AG08395 (cell line): Measurements from ENCODE around the gene ISOC2.
"Not testable (repeated sequence)": the region's sequence is repeated elsewhere in the genome, so short reads cannot be mapped to it uniquely, and the experiment has no call there.

Source experiments
- DNase-seq: peaks from one replicate; pipeline ENCODE4 v3.0.0; 2012; ENCODE audit warnings: mixed read lengths, low spot score

ISOC2 gene, protein sequence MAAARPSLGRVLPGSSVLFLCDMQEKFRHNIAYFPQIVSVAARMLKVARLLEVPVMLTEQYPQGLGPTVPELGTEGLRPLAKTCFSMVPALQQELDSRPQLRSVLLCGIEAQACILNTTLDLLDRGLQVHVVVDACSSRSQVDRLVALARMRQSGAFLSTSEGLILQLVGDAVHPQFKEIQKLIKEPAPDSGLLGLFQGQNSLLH

DNA sequence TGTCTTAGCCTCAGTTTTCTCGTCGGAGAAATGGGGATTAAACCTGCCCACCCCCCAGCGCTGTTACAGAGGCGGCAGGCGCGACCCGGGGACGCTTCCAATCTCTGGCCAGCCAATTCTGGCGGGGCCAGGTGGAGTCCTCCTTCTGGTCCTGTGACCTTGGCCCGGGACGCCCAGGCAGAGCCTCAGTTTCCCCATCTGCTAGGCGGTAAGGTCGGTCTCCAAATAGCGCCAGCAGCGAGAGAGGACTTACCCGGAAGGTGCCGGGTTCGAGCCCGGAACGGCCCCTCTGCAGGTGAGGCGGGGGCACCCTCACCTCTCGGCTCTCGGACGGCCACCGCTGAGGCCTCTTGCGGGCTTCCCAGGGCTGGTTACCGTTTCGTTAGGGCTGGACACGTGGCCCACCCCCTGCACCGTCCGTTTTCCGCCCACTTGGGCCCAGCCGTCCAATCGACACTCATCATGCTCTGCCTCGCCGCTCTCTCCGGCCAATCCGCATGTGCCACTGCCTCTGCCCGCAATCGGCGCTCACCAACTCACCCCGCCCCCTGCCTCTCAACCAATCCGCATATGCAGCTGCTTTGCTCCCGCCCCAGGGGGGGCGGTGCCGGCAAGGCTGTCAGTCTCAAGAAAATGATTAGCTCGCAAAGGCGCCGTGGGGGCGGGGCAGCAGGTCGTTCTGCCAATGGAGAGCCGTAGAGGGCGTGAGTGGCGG, at the start of gene ISOC2:
TSS of gene ISOC2 (minus strand) at position 384 of the 715 bp plus-strand sequence. CDS start 5,156 bp downstream, outside the sequence.
- peak; percentile 99 for DNase-seq

DNA sequence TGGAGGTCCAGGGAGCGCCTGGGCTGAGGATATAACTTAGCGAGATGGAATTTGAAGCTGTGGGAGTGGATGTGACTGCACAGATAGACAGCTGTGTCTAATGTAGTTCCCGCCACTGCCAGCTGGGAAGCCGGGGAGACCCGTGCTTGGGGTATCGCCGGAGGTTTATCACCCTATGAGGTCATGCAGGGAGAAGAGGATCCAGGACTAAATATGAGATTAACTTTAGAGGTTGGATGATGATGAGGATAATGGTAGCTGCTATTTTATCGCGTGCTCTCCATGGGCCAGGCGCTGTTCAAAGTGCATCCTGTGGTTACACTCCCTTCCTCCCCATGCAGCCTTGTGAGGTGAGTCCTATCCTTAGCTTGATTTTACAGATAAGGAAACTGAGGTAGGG, 46.7 kb upstream of the ISOC2 start:
- DNase-seq, result no peak

DNA sequence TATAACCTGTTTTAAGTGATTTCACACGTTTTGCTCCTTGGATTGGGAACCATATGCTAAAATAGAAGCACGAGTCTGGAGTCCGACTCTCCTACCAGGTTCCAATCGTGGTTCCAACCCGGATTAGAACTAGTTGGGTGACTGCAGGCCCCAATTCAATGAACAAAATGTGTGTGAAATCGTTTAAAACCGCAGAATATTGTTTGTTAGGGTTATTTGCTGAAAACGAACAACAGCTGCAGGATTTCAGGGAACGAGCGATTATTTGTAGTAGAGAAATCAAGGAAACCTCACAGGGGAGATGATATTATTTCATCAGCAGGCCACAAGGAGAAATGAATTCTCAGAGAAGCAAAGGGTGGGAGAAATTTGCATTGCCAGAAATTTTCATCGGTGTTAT, 43.5 kb upstream of the ISOC2 start:
- no peak for DNase-seq

- DNase-seq, result no peak
These were observed 42.8 kb upstream of the ISOC2 start for GRCh38 chr19:55504252-55504603.

GRCh38 chr19:55503502-55504251, 42.2 kb upstream of the ISOC2 start:
- DNase-seq, result peak; percentile 99

DNA sequence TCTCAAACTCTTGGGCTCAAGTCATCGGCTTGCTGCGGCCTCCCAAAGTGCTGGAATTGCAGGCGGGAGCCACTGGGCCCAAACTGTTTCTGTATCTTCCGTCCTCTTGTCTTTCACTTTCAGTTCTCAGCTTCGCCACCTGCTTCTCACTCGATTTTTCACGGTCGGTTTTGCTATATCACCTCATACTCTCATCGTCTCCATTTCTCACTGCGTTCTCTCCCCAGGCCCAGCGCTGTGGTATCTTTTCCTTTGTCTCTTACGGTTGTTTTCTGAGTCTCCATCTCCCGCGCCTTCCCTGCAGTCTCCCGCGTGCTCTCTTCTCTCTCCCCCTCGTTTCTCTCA, 41.7 kb upstream of the ISOC2 start:
- DNase-seq, result no peak

DNA sequence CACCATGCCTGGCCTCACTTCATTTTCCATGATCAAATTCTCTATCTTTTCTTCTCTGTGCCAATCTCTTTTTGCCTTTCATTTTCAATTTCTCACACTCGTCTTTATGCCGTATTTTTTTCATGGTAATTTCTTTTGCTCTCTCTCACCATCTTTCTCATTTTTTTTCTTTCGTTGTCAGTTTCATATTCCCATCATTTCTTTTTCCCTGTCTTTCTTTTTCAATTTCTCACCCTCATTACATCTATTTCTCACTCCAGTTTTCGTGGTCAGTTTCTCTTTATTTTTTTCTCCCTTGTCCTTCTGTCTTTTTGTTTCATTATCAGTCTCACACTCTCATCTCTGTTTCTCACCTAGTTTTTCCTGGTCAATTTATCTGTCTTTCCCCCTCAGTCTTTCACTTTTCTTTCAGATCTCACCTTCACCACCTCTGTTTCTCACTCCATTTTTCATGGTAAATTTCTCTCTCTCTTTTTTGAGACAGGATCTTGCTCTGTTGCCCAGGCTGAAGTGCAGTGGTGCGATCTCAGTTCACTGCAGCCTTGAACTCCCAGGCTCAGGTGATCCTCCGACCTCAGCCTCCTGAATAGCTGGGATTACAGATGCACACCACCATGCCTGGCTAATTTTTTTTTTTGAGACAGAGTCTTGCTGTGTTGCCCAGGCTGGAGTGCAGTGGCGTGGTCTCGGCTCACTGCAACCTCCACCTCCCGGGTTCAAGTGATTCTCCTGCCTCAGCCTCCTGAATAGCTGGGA, 40.9 kb upstream of the ISOC2 start:
- no peak for DNase-seq

- DNase-seq, result no peak
These were observed 39.0 kb upstream of the ISOC2 start for GRCh38 chr19:55500368-55500952.

DNA sequence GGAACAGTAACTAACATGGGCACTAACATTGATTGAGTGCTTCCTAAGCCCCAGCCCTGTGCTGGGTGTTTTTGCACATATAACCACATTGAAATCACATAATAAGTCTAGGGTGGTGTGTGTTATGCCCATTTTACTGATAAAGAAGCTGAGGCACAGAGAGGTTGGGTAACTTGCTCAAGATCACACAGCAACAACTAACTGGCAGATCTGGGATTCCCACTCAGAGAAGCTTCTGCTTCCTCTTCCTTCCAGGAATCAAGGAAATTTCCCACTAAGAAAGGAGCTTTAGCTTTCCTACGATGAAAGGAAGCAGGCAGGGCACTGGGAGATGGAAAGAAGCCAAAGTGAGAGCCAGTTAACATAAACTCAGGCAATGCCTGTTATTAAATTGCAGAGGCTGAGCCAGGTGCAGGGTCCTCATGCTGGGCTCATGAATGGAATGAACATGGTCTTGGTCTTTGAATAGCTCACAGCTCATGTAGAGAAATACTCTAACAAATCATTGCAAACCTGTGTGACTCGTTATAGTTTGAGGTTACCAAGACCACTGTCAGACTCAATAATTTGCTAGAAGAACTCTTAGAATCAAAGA, 36.9 kb upstream of the ISOC2 start:
- DNase-seq, result no peak

- DNase-seq, result no peak
These were observed 36.3 kb upstream of the ISOC2 start for GRCh38 chr19:55497763-55498162.

DNA sequence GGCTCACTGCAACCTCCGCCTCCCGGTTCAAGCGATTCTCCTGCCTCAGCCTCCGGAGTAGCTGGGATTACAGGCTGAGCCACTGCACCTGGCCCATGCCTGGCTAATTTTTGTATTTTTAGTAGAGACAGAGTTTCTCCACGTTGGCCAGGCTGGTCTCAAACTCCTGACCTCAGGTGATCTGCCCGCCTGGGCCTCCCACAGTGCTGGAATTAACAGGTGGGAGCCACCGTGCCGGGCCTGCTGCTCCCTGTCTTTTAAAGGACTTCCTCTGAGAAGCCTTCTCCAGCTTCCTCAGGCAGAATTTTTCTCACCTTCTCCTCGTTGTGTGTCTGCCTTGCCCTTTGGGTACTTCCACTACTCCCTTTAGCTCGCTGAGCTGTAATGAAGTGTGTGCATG, 35.4 kb upstream of the ISOC2 start:
- DNase-seq, result not testable (repeated sequence)

DNA sequence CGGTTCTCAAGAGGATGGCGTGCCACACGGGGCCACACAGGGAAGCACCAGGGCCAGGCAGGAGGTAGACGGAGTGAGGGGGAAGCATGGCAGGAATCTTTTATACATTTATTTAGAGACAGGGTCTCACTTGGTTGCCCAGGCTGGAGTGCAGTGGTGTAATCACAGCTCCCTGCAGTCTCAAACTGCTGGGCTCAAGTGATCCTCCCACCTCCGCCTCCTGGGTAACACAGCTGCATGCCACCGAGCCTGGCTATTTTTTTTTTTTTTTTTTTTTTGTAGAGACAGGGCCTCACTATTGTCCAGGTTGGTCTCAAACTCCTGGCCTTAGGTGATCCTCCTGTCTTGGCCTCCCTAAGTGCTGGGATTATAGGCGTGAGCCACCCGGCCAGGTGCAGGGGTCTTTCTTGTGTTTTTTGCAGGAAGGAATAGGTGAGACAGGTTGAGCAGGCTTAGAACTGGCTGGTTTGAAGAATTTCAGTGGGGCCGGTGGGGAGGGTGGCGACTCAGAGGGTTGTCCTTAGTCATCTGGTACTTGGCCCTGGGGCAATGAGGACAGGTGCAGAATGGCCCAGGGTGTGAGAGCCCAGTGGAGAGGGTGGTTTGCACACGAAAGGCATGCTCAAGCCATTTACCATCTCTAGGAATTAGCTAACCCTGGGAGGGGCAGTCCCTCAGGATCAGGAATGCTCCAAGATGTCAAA, 34.4 kb upstream of the ISOC2 start:
- no peak for DNase-seq

DNA sequence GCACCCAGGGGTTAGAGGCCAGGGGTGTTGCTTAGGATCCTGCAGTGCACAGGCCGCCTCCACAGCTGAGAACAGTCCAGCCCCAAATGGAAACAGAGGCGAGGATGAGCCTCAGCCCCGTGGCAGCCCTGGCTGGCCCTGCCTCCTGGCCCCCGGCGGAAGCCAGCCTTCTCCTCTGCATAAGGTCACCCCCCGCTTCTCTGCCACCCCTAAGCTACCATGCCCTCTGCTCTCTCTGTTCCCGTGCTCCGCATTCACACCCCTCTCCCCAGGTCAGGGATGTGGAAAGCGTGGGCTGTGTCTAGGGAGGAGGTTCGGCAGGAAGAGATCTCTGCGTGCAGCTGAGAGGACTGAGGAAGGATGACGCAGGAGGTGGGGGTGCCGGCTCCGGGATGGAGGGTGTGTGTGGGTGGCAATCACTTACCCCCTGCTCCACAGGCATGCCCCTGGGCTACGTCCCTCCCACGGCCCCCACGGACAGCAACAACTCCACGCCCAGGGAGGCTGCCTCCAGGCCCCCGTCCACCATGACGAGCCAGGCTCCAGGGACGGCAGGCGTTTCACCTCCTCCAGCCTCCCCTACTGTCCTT, 32.8 kb upstream of the ISOC2 start:
- peak; percentile 34 for DNase-seq

- DNase-seq, result no peak
These were observed 32.3 kb upstream of the ISOC2 start for GRCh38 chr19:55493645-55494171.

DNA sequence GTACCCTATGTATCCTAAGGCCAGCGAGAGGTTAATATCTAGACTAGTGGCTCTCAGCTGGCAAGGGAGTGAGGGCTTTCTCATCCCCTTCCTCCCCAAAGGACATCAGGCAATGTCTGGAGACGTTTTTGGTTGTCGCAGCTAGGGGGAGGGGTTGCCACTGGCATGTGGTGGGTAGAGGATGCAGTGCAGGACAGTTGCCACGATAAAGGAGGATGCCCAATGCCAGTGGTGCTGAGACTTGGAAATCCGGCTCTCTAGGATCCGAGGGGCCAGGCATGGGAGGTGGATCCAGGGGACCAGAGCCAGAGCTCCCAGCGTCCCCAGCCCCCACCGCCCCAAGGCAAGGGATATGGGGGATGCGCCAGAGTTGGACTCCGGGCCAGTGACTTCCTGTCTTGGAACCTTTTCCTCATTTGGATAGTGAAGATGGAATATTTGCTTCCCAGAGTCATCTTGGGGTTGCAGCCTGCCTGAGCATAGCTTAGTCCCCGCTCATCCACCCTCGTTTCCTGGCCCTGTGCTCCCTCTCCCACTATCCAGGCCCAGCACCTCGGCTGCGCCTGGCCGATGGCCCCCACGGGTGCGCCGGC, 31.7 kb upstream of the ISOC2 start:
- no peak for DNase-seq

GRCh38 chr19:55492362-55492944, 31.0 kb upstream of the ISOC2 start:
- DNase-seq, result no peak

- no peak for DNase-seq
These were observed 30.3 kb upstream of the ISOC2 start for GRCh38 chr19:55491546-55492360.

DNA sequence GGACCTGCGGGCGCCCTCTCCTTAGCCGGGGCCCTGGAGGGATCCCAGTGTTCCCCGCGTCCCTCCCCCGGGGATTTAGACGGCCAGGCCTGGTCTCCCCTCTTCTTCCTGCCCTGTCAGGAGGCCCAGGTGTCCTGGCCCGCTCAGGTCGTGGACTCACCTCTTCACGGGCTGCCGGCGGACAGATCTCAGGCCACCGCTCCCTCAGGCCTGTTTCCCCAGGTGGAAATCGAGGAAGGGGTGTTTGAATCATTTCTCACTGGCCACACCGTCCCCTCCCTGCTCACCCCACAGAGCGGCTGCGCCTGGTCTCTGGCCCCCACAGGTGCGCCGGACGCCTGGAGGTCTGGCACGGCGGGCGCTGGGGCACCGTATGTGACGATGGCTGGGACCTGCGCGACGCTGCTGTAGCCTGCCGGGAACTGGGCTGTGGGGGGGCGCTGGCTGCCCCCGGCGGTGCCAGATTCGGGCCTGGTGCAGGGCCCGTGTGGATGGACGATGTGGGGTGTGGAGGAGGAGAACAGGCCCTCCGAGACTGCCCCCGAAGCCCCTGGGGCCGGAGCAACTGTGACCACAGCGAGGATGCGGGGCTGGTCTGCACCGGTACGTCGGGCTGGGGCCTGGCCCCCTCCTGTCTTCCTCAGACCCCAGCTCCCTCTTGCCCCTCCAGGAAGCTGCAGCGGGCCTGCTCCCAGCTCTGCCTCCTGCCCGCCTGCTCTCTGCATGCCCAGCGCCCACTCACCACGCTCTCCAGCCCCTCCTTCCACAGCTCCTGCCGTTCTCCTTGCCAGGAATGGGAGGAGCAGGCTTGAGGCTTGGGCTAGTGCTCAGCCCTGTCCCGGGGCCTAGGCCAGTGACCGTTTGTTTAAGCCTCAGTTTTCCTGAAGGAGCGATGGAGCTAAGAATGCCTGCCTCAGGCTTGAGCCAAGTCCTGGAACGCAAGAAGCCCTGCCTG, 29.3 kb upstream of the ISOC2 start:
- no peak for DNase-seq
